MCF 10A (cell line): ENCODE results near the gene CCDC183. TPM values are rescaled to one million over a fixed set of nuclear protein-coding genes. Genes with fewer than 3 reads are reported as not detected.

Experiments used
- BruUV-seq: library from RNA; stranded (reverse); fragments of 400-500 nt; replicated peaks from 2 replicates; lab custom pipeline; 2021; lab: Mats Ljungman, UMichigan
- CTCF ChIA-PET: fragments of 300-600 bp; sonication (Branson Sonifier 250); formaldehyde crosslinking; extraction: SDS; loops from one replicate; lab custom pipeline; 2021; ENCODE audit warnings: antibody characterized with exemption, inconsistent platforms; lab: Yijun Ruan, JAX
- POLR2A ChIA-PET: fragments of 300-600, 350-650 bp; sonication (Branson Sonifier 250); formaldehyde crosslinking; extraction: SDS; loops from one replicate; lab custom pipeline; 2020; ENCODE audit warnings: antibody characterized with exemption, inconsistent platforms; lab: Yijun Ruan, JAX
- DNase-seq: peaks from one replicate; pipeline ENCODE4 v3.0.0-alpha.2; 2018; ENCODE audit not compliant: unreplicated experiment
- H3K27ac Mint-ChIP-seq: one replicate; pipeline ENCODE4 v1.8.0; 2022; ENCODE audit warnings: mild to moderate bottlenecking, low read depth, mixed read lengths; ENCODE audit not compliant: unreplicated experiment
- H3K27me3 Mint-ChIP-seq: one replicate; pipeline ENCODE4 v1.8.0; 2022; ENCODE audit warnings: mixed read lengths; ENCODE audit not compliant: insufficient read depth, unreplicated experiment
- H3K36me3 Mint-ChIP-seq: one replicate; pipeline ENCODE4 v1.8.0; 2022; ENCODE audit warnings: mild to moderate bottlenecking, moderate library complexity, mixed read lengths; ENCODE audit not compliant: insufficient read depth, unreplicated experiment
- H3K4me1 Mint-ChIP-seq: one replicate; pipeline ENCODE4 v1.8.0; 2022; ENCODE audit warnings: mixed read lengths; ENCODE audit not compliant: insufficient read depth, unreplicated experiment
- H3K4me3 Mint-ChIP-seq: one replicate; pipeline ENCODE4 v1.8.0; 2022; ENCODE audit warnings: mild to moderate bottlenecking, moderate library complexity, mixed read lengths; ENCODE audit not compliant: unreplicated experiment
- H3K9me3 Mint-ChIP-seq: one replicate; pipeline ENCODE4 v1.8.0; 2022; ENCODE audit warnings: mixed read lengths; ENCODE audit not compliant: unreplicated experiment
- intact Hi-C: fragments of 100-400 bp; cut with micrococcal nuclease; formaldehyde crosslinking; loops from 2 replicates; pipeline ENCODE4 v1.14.1; 2022
- total RNA-seq: library from RNA; stranded (reverse); gene quantifications from 2 replicates; pipeline ENCODE4 v1.2.3, GENCODE V29; 2022
- TF ChIP-seq, protein P1 (sequence below): fragments of 200-600 bp; IDR thresholded peaks from one replicate; pipeline ENCODE4 v1.8.0; 2022; ENCODE audit warnings: antibody characterized with exemption, mild to moderate bottlenecking; ENCODE audit not compliant: unreplicated experiment

The CCDC183 gene
- total RNA-seq, 1 experiment from 2014 or later: 0.26 TPM

DNA sequence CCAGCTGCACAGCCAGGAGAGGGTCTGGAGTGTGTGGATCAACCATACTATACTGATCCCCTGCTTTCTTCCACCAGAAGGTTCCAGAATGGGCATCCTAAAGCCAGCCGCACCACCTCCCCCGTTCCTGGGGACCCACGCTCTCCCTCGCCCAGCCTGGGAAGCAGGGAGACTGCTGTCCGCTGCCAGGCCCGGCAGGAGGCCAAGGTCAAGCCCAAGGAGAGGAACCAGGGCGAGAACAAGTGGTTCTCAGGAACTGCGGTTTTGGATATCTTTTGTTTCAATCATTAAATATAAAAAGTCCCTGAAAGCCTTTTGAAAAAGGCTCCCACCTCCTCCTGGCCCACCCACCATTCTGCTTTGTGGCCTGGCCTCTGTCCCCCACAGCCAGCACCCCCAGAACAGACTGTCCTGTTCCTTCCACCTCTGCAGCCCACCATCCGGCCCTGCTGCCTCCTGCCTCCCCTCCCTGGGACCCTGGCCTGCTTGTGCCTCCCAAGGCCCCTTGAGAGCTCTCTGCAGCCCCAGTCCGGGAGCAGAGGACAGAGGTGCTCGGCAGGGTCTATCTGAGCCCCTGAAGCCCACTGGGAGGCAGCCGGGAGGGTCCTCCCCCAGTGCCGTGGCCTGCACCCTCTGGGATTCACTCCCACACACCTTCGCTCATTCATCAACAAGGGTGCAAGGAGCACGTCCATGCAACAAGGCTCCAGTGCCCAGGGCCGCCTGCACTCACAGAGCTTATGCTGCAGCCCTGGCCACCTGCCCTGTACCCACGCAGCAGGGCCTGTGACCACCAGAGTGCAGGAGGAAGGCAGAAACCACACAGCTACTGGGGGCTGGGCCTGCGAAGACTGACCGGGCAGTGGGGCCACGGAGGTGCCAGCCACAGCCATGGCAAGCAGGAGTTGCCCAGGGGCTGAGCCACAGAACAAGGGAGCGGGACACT is 47.2 kb upstream of the CCDC183 start:
- H3K4me1 Mint-ChIP-seq: no peaks in the 10 kb centered on the region
- peaks cover 15% of the 10 kb centered on the region for H3K27me3 Mint-ChIP-seq
- POLR2A ChIA-PET: no interaction called here
- H3K36me3 Mint-ChIP-seq: no peaks in the 10 kb centered on the region
- TF ChIP-seq, protein P1, sequence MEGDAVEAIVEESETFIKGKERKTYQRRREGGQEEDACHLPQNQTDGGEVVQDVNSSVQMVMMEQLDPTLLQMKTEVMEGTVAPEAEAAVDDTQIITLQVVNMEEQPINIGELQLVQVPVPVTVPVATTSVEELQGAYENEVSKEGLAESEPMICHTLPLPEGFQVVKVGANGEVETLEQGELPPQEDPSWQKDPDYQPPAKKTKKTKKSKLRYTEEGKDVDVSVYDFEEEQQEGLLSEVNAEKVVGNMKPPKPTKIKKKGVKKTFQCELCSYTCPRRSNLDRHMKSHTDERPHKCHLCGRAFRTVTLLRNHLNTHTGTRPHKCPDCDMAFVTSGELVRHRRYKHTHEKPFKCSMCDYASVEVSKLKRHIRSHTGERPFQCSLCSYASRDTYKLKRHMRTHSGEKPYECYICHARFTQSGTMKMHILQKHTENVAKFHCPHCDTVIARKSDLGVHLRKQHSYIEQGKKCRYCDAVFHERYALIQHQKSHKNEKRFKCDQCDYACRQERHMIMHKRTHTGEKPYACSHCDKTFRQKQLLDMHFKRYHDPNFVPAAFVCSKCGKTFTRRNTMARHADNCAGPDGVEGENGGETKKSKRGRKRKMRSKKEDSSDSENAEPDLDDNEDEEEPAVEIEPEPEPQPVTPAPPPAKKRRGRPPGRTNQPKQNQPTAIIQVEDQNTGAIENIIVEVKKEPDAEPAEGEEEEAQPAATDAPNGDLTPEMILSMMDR: no peak
- intact Hi-C loops: no loop called here
- no TSS peak for BruUV-seq
- peaks cover 15% of the 10 kb centered on the region for H3K9me3 Mint-ChIP-seq
- no peak overlapping the region for H3K27ac Mint-ChIP-seq
- H3K4me3 Mint-ChIP-seq: no peak overlapping the region
- CTCF ChIA-PET: interaction anchor here (0.5 to 0.6 kb wide), 3 partner anchors 29 to 212 kb away, joined by 3 to 5 read pairs (median 3); no protein-coding TSS in a partner anchor
- no peak for DNase-seq

GRCh38 chr9:136750526-136750925 is 45.6 kb upstream of the CCDC183 start:
- Mint-ChIP-seq H3K4me3 (no peak overlapping the region), H3K4me1 (no peaks in the 10 kb centered on the region), H3K27me3 (peaks cover 15% of the 10 kb centered on the region), H3K9me3 (peaks cover 15% of the 10 kb centered on the region), H3K36me3 (no peaks in the 10 kb centered on the region), H3K27ac (no peak overlapping the region)
- no TSS peak for BruUV-seq
- DNase-seq: no peak
- TF ChIP-seq, protein P1: no peak
- intact Hi-C loops: no loop called here
- CTCF ChIA-PET: interaction anchor here (0.6 to 1.0 kb wide), 2 partner anchors 22 to 191 kb away, joined by 3 to 4 read pairs; no protein-coding TSS in a partner anchor
- POLR2A ChIA-PET: no interaction called here

DNA sequence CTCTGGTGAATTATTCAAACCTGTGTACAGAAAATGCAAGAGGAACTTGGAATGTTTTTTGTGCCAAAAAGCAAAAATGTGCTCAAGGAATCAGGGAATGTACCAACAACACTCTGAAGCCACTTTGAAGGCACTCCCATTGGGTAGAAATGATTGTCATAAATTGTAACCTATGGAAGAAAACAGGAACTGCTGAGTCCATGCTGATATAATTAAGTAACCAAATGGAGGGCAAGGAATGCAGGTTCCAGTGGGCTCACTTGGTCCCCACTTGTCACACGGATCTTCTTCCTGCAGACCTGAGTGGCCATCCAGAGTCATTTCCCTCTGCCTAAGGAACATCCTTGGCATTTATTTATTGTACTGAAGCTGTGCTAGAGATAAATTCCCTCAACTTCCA is 44.9 kb upstream of the CCDC183 start:
- intact Hi-C loops: no loop called here
- DNase-seq: no peak
- Mint-ChIP-seq H3K27me3 (peaks cover 15% of the 10 kb centered on the region), H3K9me3 (peaks cover 15% of the 10 kb centered on the region), H3K4me3 (no peak overlapping the region), H3K4me1 (no peaks in the 10 kb centered on the region), H3K36me3 (no peaks in the 10 kb centered on the region), H3K27ac (no peak overlapping the region)
- ChIA-PET CTCF (interaction anchor here (0.6 kb wide), 2 partner anchors 8 to 93 kb away, joined by 3 to 4 read pairs; partner anchors contain the start of gene LCN10), POLR2A (interaction anchor here (1.0 kb wide), 1 partner anchor 23 kb away, joined by 3 read pairs; no protein-coding TSS in a partner anchor)
- TF ChIP-seq, protein P1: no peak
- no TSS peak for BruUV-seq

GRCh38 chr9:136751814-136752213 is 44.3 kb upstream of the CCDC183 start:
- Mint-ChIP-seq H3K4me3 (no peak overlapping the region), H3K4me1 (no peaks in the 10 kb centered on the region), H3K36me3 (no peaks in the 10 kb centered on the region), H3K9me3 (peaks cover 15% of the 10 kb centered on the region), H3K27ac (no peak overlapping the region), H3K27me3 (peaks cover 15% of the 10 kb centered on the region)
- TF ChIP-seq, protein P1: no peak
- ChIA-PET POLR2A (interaction anchor here (1.0 kb wide), 1 partner anchor 24 kb away, joined by 3 read pairs; no protein-coding TSS in a partner anchor), CTCF (no interaction called here)
- intact Hi-C loops: no loop called here
- DNase-seq: no peak
- BruUV-seq: no TSS peak
